ENCODE measurements around the gene PSMA7.

PSMA7 gene

DNA sequence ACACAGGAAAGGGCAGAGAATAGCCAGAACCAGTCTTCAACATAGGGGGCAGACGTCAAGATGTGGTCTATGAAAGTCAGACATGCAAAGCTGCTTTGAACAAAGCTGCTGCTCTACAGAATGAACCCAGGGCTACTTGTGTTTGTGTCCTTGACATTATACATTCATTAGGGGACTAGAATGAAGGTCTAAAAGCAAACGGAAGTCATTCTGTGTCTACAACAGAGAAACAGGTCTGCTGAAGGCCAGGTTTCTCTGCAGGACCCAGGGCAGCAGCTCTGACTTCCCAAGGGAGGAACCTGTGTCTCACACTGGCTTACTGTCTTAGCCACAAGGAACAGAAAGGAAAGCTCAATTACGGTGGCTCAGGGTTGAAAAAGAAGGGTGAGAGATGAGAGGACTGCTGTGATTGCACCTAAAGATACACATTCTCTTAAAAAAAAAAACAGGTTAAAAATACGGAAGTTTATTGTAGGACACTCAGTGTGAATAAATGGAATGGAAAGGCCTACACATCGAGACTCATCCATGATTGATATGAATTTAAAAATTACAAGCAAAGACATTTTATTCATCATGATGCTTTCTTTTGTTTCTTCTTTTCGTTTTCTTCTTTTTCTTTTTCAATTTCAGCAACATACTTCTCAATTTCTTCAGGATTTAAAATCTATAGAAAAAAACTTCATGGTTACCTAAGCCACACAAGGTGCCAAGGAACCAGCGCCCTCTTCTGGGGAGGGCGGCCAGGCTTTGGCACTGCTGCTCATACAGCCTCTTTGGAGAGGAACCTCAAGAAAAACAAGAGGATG, 6.7 kb downstream of the PSMA7 start:
- DNase-seq (ENCODE audit: low read depth in 3 of 3): peak in 1 of 3 donors; percentile 23

- DNase-seq (ENCODE audit: low read depth in 3 of 3): no peak
Observed at GRCh38 chr20:62135573-62136266, 7.5 kb downstream of the PSMA7 start.

- no peak for DNase-seq (ENCODE audit: low read depth in 3 of 3)
Observed at GRCh38 chr20:62134735-62135231, 8.4 kb downstream of the PSMA7 start.

- no peak for DNase-seq (ENCODE audit: low read depth in 3 of 3)
Observed at GRCh38 chr20:62133864-62134263, 9.3 kb downstream of the PSMA7 start.

- DNase-seq (ENCODE audit: low read depth in 3 of 3): no peak
Observed at GRCh38 chr20:62133051-62133845, 9.9 kb downstream of the PSMA7 start.

DNA sequence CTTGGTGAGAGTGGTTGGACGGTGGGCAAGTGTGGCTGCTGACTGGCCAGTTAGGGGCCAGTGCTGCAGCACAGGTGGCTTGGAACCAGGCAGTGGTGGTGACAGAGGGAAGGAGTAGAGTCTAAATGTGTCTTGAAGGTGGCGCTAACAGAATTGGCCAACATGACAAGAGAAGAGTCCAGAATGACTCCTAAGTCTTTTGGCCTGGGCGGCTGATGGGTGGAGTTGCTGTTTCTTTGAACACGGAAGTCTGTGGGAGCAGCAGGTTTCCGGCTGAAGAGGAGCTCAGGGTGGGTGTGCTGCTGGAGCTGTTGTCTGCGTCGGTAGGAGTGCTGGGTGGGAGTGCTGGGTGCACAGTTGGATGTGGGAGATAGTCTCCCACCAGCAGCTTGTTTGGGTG, 10.8 kb downstream of the PSMA7 start:
- no peak for DNase-seq (ENCODE audit: low read depth in 3 of 3)

- DNase-seq (ENCODE audit: low read depth in 3 of 3): no peak
Observed at GRCh38 chr20:62131560-62132320, 11.5 kb downstream of the PSMA7 start.

DNA sequence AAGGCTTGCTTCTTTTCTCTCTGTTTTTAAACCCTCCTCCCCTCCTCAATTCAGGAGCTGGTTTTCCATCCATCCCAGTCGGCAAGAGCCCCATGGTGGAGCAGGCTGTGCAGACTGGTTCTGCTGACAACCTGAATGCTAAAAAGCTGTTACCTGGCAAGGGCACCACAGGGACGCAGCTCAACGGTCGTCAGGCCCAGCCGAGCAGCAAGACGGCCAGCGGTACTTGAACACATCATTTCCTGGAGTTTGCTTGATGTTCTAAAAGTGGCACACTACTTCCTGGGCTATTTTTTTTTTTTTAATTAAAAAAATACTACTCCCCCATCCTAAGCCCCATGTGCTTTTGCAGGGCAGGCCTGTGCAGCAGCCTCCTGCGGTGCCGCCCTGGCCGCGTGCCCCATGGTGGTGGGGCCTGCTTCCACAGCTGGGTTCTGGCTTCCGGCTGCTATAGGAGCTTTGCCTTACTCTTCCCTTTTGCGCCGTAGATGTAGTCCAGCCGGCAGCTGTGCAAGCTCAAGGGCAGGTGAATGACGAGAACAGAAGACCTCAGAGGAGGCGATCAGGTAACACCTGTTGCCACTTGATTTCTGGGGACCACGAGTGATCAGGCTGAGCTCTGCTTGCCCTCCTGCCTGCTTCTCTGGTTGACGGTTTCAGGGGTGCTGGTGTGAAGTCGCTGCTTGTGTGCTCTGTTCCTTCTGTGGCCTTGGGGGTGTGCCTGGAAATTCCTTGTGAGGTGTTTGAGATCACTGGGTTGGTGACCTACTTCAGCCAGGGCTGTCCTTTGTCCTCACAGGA, 13.3 kb downstream of the PSMA7 start:
- no peak for DNase-seq (ENCODE audit: low read depth in 3 of 3)

GRCh38 chr20:62128502-62128901, 14.7 kb downstream of the PSMA7 start:
- DNase-seq (ENCODE audit: low read depth in 3 of 3): no peak

GRCh38 chr20:62127799-62128198, 15.4 kb downstream of the PSMA7 start:
- no peak for DNase-seq (ENCODE audit: low read depth in 3 of 3)

DNA sequence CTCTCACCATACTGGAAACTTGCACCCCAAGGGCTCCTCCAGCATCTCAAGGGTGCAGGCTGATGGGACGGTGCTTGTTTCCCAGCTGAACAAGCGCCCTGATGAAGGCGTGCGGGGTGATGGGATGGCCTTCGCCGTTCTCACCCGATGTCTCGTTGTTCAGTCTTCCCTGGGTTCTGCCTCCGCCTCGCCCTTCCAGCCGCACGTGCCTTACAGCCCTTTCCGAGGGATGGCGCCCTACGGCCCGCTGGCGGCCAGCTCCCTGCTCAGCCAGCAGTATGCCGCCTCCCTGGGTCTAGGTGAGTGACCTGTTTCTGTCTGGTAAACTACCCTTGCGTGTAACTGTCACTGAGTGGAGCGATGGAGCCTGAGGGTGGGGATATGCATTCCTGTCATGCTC, 17.1 kb downstream of the PSMA7 start:
- no peak for DNase-seq (ENCODE audit: low read depth in 3 of 3)

- DNase-seq (ENCODE audit: low read depth in 3 of 3): no peak
Observed at GRCh38 chr20:62123450-62124118, 19.6 kb downstream of the PSMA7 start.

- DNase-seq (ENCODE audit: low read depth in 3 of 3): no peak
Observed at GRCh38 chr20:62122654-62123449, 20.3 kb downstream of the PSMA7 start.

DNA sequence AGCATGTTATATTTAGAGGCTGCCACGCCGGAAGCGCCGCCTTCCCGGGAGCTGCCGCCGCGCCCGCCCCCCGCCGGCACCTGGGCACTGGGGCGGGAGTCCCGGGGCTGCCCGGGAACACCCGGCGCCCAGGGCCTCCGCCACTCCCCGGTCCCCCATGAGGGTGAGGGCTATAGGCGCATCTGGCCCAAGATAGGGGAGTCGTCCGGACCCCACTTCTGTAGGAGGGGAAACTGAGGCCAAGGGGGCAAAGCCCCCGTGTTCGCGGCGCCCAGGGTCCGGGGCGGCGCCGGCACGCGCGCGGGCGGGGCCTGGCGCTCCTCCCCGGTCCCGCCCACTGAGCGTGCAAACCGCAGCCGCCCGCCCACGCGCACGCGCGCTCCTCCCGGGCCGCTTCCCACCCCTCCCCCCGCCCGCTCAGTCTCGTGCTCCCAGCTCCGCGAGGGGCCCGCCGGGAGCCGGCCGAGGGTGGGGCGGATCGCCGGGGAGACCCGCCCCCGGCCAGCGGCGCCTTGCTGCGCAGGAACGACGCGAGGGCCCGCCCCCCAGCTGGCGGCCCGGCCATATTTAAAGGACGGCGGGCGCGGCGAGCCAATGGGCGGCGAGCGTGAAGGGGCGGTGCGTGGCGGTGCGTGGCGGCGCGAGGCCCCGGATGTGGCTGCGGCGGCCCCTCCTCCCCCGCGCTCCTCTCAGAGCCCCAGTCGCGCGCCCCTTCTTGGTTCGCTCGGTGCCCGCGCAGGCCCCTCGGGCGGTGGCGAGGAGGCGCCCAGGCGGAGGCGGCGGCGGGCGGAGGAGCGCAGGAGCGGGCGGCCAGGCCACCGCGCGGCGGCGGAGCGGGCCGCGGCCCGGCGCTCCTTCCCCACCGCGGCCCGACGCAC, 21.2 kb downstream of the PSMA7 start, which contains the start of gene LSM14B:
LSM14B (plus strand) TSS at position 700 of the 878 bp plus-strand sequence. CDS start 192 bp downstream, outside the sequence.
- DNase-seq (ENCODE audit: low read depth in 3 of 3): peak; percentile 95 to 99 (median 98)

- DNase-seq (ENCODE audit: low read depth in 3 of 3): peak in 1 of 3 donors; percentile 24
Observed at GRCh38 chr20:62120990-62121775, 22.0 kb downstream of the PSMA7 start.

- DNase-seq (ENCODE audit: low read depth in 3 of 3): no peak
Observed at GRCh38 chr20:62120365-62120762, 22.8 kb downstream of the PSMA7 start.
